DMS153 treated with DMSO at 0.1 percent for 48 hours (cell line): ENCODE results near the gene CHRND.
"Not testable (repeated sequence)": the region's sequence is repeated elsewhere in the genome, so short reads cannot be mapped to it uniquely, and the experiment has no call there.

Experiments used
- DNase-seq: peaks from one replicate; lab custom pipeline; 2025; ENCODE audit not compliant: unreplicated experiment; lab: John Stamatoyannopoulos, UW

The CHRND gene

GRCh38 chr2:232570481-232570880, 44.5 kb downstream of the CHRND start:
- DNase-seq = not testable (repeated sequence)

- DNase-seq = no peak
Measured at GRCh38 chr2:232571026-232571474, 45.1 kb downstream of the CHRND start.

- no peak for DNase-seq
Measured at GRCh38 chr2:232573042-232573441, 47.1 kb downstream of the CHRND start.

- no peak for DNase-seq
Measured at GRCh38 chr2:232573771-232574435, 47.9 kb downstream of the CHRND start.

- DNase-seq = no peak
Measured at GRCh38 chr2:232574674-232575403, 48.9 kb downstream of the CHRND start.

GRCh38 chr2:232575404-232575746, 49.4 kb downstream of the CHRND start:
- no peak for DNase-seq

GRCh38 chr2:232576995-232577394, 51.0 kb downstream of the CHRND start:
- DNase-seq = no peak

- no peak for DNase-seq
Measured at GRCh38 chr2:232577841-232578240, 51.9 kb downstream of the CHRND start.

- DNase-seq = no peak
Measured at GRCh38 chr2:232578626-232579025, 52.7 kb downstream of the CHRND start.

- no peak for DNase-seq
Measured at GRCh38 chr2:232580648-232580981, 54.7 kb downstream of the CHRND start.

GRCh38 chr2:232581725-232582124, 55.8 kb downstream of the CHRND start:
- no peak for DNase-seq

GRCh38 chr2:232584238-232584637, 58.3 kb downstream of the CHRND start:
- DNase-seq = peak; percentile 8
